H1 (cell line): ENCODE data around the gene OLA1. TPM values are rescaled to one million over a fixed set of nuclear protein-coding genes. Genes with fewer than 3 reads are reported as not detected.

ENCODE experiments used
- CTCF ChIA-PET: fragments of 300-600 bp; sonication (Branson Sonifier 250); formaldehyde crosslinking; loops from one replicate; lab custom pipeline; 2021; ENCODE audit not compliant: partially characterized antibody; lab: Charles Lee
- POLR2A ChIA-PET: fragments of 300-600 bp; sonication (Branson Sonifier 250); formaldehyde crosslinking; loops from one replicate; lab custom pipeline; 2021; ENCODE audit warnings: inconsistent platforms; ENCODE audit not compliant: partially characterized antibody; lab: Charles Lee
- DNase-seq, 2 experiments: peaks; one replicate each; pipeline versions ENCODE4 v3.0.0 to v3.0.0-alpha.2; 2010 to 2022; ENCODE audit warnings: low spot score in 2 of 2, low read depth in 1 of 2, mixed read lengths in 1 of 2
- FAIRE-seq: peaks from 2 replicates; lab custom pipeline; 2011; peaks lifted over from hg19 to GRCh38; lab: Jason Lieb, UNC
- H2AFZ ChIP-seq: 2 replicates; pipeline ENCODE4 v1.8.1; 2012; ENCODE audit warnings: low read length, inconsistent platforms
- H2AK5ac ChIP-seq: 2 replicates; pipeline ENCODE4 v1.6.1; 2013; ENCODE audit warnings: low read depth, low read length
- H2BK120ac ChIP-seq: replicated peaks from 2 replicates; pipeline ENCODE3; 2013; ENCODE audit warnings: low read depth, low read length, inconsistent platforms
- H2BK12ac ChIP-seq: 2 replicates; pipeline ENCODE4 v1.6.1; 2013; ENCODE audit warnings: low read depth, low read length
- H2BK15ac ChIP-seq: 2 replicates; pipeline ENCODE4 v1.6.1; 2013; ENCODE audit warnings: low read length
- H2BK20ac ChIP-seq: 2 replicates; pipeline ENCODE4 v1.6.1; 2013; ENCODE audit warnings: low read length
- H2BK5ac ChIP-seq: 2 replicates; pipeline ENCODE4 v1.6.1; 2013; ENCODE audit warnings: low read depth, low read length
- H3K14ac ChIP-seq: 2 replicates; pipeline ENCODE4 v1.6.1; 2013; ENCODE audit warnings: inconsistent platforms; ENCODE audit not compliant: insufficient read length
- H3K18ac ChIP-seq: 2 replicates; pipeline ENCODE4 v1.6.1; 2013; ENCODE audit warnings: low read length; ENCODE audit errors: extremely low read depth
- H3K23ac ChIP-seq: 2 replicates; pipeline ENCODE4 v1.6.1; 2013; ENCODE audit warnings: inconsistent platforms; ENCODE audit not compliant: insufficient read length
- H3K23me2 ChIP-seq: 2 replicates; pipeline ENCODE4 v1.6.1; 2013; ENCODE audit warnings: low read depth, low read length
- H3K27ac ChIP-seq: 2 replicates; pipeline ENCODE4 v1.6.1; 2011; ENCODE audit warnings: low read depth, low read length, inconsistent platforms
- H3K27me3 ChIP-seq, 4 experiments: replicated peaks in 1 of 4; 1 replicate in 1 of 4; 2 replicates in 3 of 4; pipeline versions ENCODE4 v1.6.1 to v1.8.1; 2011 to 2013; ENCODE audit warnings: low read length in 3 of 4, mild to moderate bottlenecking in 3 of 4, inconsistent platforms in 2 of 4, mixed read lengths in 2 of 4, moderate library complexity in 1 of 4; ENCODE audit not compliant: control insufficient read depth in 3 of 4, insufficient read depth in 3 of 4; ENCODE audit errors: extremely low read depth in 1 of 4
- H3K36me3 ChIP-seq, 4 experiments: 2 replicates each; pipeline versions ENCODE4 v1.6.1 to v1.8.1; 2011 to 2013; ENCODE audit warnings: mild to moderate bottlenecking in 4 of 4, low read length in 3 of 4, moderate library complexity in 2 of 4, control low read depth in 1 of 4, inconsistent platforms in 1 of 4; ENCODE audit not compliant: insufficient read depth in 4 of 4, control insufficient read depth in 2 of 4
- H3K4ac ChIP-seq: replicated peaks from 2 replicates; pipeline ENCODE3; 2013; ENCODE audit warnings: low read length, low read depth, mixed read lengths, inconsistent platforms; ENCODE audit not compliant: insufficient read length
- H3K4me1 ChIP-seq, 4 experiments: replicated peaks in 1 of 4; 1 replicate in 1 of 4; 2 replicates in 3 of 4; pipeline versions ENCODE4 v1.6.1 to v1.8.1; 2011 to 2013; ENCODE audit warnings: low read length in 3 of 4, inconsistent platforms in 2 of 4, mixed read lengths in 1 of 4; ENCODE audit not compliant: insufficient read depth in 4 of 4, control insufficient read depth in 3 of 4
- H3K4me2 ChIP-seq, 2 experiments: 2 replicates each; pipeline versions ENCODE4 v1.6.1 to v1.8.1; 2011 to 2013; ENCODE audit warnings: low read depth in 2 of 2, low read length in 2 of 2, control low read depth in 1 of 2, inconsistent platforms in 1 of 2, mild to moderate bottlenecking in 1 of 2; ENCODE audit not compliant: insufficient read depth in 1 of 2
- H3K4me3 ChIP-seq, 4 experiments: fragments of 200-600, 300-600 bp in 1 of 4; sonication (generic), shearing (Covaris generic), sonication (Bioruptor Twin) in 1 of 4; 2 replicates each; pipeline versions ENCODE4 v1.5.1 to v1.8.1; 2011 to 2016; ENCODE audit warnings: low read length in 4 of 4, low read depth in 3 of 4, control low read depth in 2 of 4, inconsistent platforms in 2 of 4, mild to moderate bottlenecking in 2 of 4, mixed read lengths in 1 of 4, moderate library complexity in 1 of 4; ENCODE audit not compliant: insufficient read depth in 2 of 4; ENCODE audit errors: extremely low read depth in 1 of 4
- H3K56ac ChIP-seq: replicated peaks from 2 replicates; pipeline ENCODE3; 2013; ENCODE audit warnings: low read depth, mild to moderate bottlenecking, mixed read lengths, low read length, inconsistent platforms; ENCODE audit not compliant: insufficient read length
- H3K79me1 ChIP-seq: 2 replicates; pipeline ENCODE4 v1.6.1; 2013; ENCODE audit warnings: low read depth, low read length, control low read depth
- H3K79me2 ChIP-seq, 2 experiments: 2 replicates each; pipeline versions ENCODE4 v1.6.1 to v1.8.1; 2012 to 2013; ENCODE audit warnings: low read length in 2 of 2, mild to moderate bottlenecking in 2 of 2, inconsistent platforms in 1 of 2; ENCODE audit not compliant: insufficient read depth in 2 of 2, control insufficient read depth in 1 of 2
- H3K9ac ChIP-seq, 4 experiments: replicated peaks in 1 of 4; 1 replicate in 1 of 4; 2 replicates in 3 of 4; pipeline versions ENCODE4 v1.6.1 to v1.8.1; 2011 to 2013; ENCODE audit warnings: low read depth in 3 of 4, low read length in 3 of 4, control low read depth in 2 of 4, mild to moderate bottlenecking in 2 of 4, moderate library complexity in 2 of 4, inconsistent platforms in 1 of 4; ENCODE audit errors: extremely low read depth in 1 of 4
- H3K9me3 ChIP-seq, 2 experiments: 2 replicates each; pipeline versions ENCODE4 v1.6.1 to v1.8.1; 2012 to 2013; ENCODE audit warnings: mild to moderate bottlenecking in 2 of 2, moderate library complexity in 2 of 2, control low read depth in 1 of 2, inconsistent platforms in 1 of 2, low read depth in 1 of 2, low read length in 1 of 2, mixed read lengths in 1 of 2; ENCODE audit not compliant: insufficient read depth in 2 of 2
- H4K20me1 ChIP-seq, 2 experiments: replicated peaks in 1 of 2; 2 replicates each; pipeline versions ENCODE3 to v1.8.1; 2011 to 2013; ENCODE audit warnings: inconsistent platforms in 2 of 2, low read length in 2 of 2, mild to moderate bottlenecking in 1 of 2; ENCODE audit not compliant: insufficient read depth in 2 of 2, control insufficient read depth in 1 of 2
- H4K5ac ChIP-seq: 2 replicates; pipeline ENCODE4 v1.6.1; 2013; ENCODE audit warnings: low read length, low read depth, mixed read lengths, inconsistent platforms; ENCODE audit not compliant: insufficient read length
- H4K8ac ChIP-seq: 2 replicates; pipeline ENCODE4 v1.8.0; 2013; ENCODE audit warnings: mild to moderate bottlenecking, moderate library complexity, low read length, inconsistent platforms; ENCODE audit not compliant: insufficient read depth; ENCODE audit errors: extremely low read depth
- H4K91ac ChIP-seq: replicated peaks from 2 replicates; pipeline ENCODE3; 2013; ENCODE audit warnings: low read length, mixed read lengths, inconsistent platforms; ENCODE audit not compliant: insufficient read length
- CBX8 ChIP-seq: fragments of 300-800, 300-1000 bp; sonication (generic); IDR thresholded peaks from 2 replicates; pipeline ENCODE4 v1.7.1; 2016; ENCODE audit warnings: low read depth, low read length, borderline replicate concordance
- CHD2 ChIP-seq: IDR thresholded peaks from 2 replicates; pipeline ENCODE4 v1.6.1; 2012; ENCODE audit warnings: low read length, improper control_type of control experiment
- EZH2 ChIP-seq: fragments of 200-600 bp; sonication (generic); IDR thresholded peaks from 2 replicates; pipeline ENCODE4 v1.7.1; 2012; ENCODE audit warnings: low read depth, mild to moderate bottlenecking, moderate library complexity, low read length, inconsistent platforms; ENCODE audit not compliant: severe bottlenecking
- FOSL1 ChIP-seq: IDR thresholded peaks from 2 replicates; pipeline ENCODE4 v1.6.1; 2011; ENCODE audit warnings: mild to moderate bottlenecking, low read depth, low read length, moderate library complexity; ENCODE audit not compliant: insufficient read depth
- HDAC2 ChIP-seq, 2 experiments: fragments of 300-600 bp in 1 of 2; sonication (generic) in 1 of 2; IDR thresholded peaks; 2 replicates each; pipeline ENCODE4 v1.6.1; 2011 to 2012; ENCODE audit warnings: low read depth in 2 of 2, low read length in 2 of 2, mild to moderate bottlenecking in 2 of 2, moderate library complexity in 2 of 2, borderline replicate concordance in 1 of 2, inconsistent platforms in 1 of 2
- KDM4A ChIP-seq: IDR thresholded peaks from one replicate; pipeline ENCODE4 v1.7.1; 2012; ENCODE audit warnings: low read depth, mild to moderate bottlenecking, moderate library complexity, low read length, inconsistent platforms; ENCODE audit not compliant: severe bottlenecking
- SIN3A ChIP-seq, 2 experiments: IDR thresholded peaks in 1 of 2; conservative IDR thresholded peaks in 1 of 2; 2 replicates each; pipeline ENCODE4 v1.6.1; 2011 to 2012; ENCODE audit warnings: low read length in 2 of 2, improper control_type of control experiment in 1 of 2, low read depth in 1 of 2, mild to moderate bottlenecking in 1 of 2
- SIRT6 ChIP-seq: IDR thresholded peaks from one replicate; pipeline ENCODE4 v1.7.1; 2012; ENCODE audit warnings: low read length, inconsistent platforms
- SRF ChIP-seq: IDR thresholded peaks from 2 replicates; pipeline ENCODE4 v1.6.1; 2011; ENCODE audit warnings: mild to moderate bottlenecking, low read depth, low read length, moderate library complexity
- SUZ12 ChIP-seq: fragments of 200-600 bp; sonication (generic); IDR thresholded peaks from 2 replicates; pipeline ENCODE4 v1.6.1; 2012; ENCODE audit warnings: mild to moderate bottlenecking, inconsistent platforms, low read length, moderate library complexity, mixed read lengths
- TAF7 ChIP-seq: optimal IDR thresholded peaks from 2 replicates; pipeline ENCODE3; 2011; ENCODE audit warnings: low read depth, mild to moderate bottlenecking, inconsistent platforms, low read length, moderate library complexity, borderline replicate concordance
- TEAD4 ChIP-seq: IDR thresholded peaks from 2 replicates; pipeline ENCODE4 v1.6.1; 2012; ENCODE audit warnings: low read depth, low read length, inconsistent platforms, mixed read lengths
- YY1 ChIP-seq: IDR thresholded peaks from 2 replicates; pipeline ENCODE4 v1.6.1; 2011; ENCODE audit warnings: low read depth, mild to moderate bottlenecking, low read length
- WGBS, 2 experiments: shearing (Covaris generic) in 1 of 2; methylation state at CpG; one replicate each; pipeline versions ENCODE4 v1.1.6 to v1.1.7; 2013 to 2015; ENCODE audit warnings: low lambda C conversion rate in 2 of 2, mixed read lengths in 2 of 2, inconsistent platforms in 1 of 2, low coverage in 1 of 2, missing lambda C conversion rate in 1 of 2; ENCODE audit not compliant: insufficient replicate concordance in 2 of 2, insufficient coverage in 1 of 2, insufficient read length in 1 of 2; ENCODE audit errors: extremely low coverage in 1 of 2, missing lambda C conversion rate in 1 of 2; 5-methylcytosine and 5-hydroxymethylcytosine counted together
- polyA plus RNA-seq, 7 experiments: library from polyadenylated mRNA; depleted of rRNA in 3 of 7; stranded (reverse) in 5 of 7; unstranded in 2 of 7; fragments of >200 nt in 5 of 7; fragments of 200-250 nt in 2 of 7; gene quantifications; 1 replicate in 5 of 7; 2 replicates in 1 of 7; 4 replicates in 1 of 7; pipeline versions ENCODE4 v1.2.1 to v1.2.3, GENCODE V29; 2011 to 2013; ENCODE audit warnings: missing spikeins in 2 of 7, mixed read lengths in 2 of 7
- total RNA-seq: library from RNA; stranded (reverse); fragmentation: NEBNext Ultra II Directional; extraction: Animal tissue kit (Norgen Biotek cat#: 25700); gene quantifications from 2 replicates; pipeline ENCODE4 v1.2.1, GENCODE V29; 2021
- TF ChIP-seq, protein P1 (sequence below): IDR thresholded peaks from 2 replicates; pipeline ENCODE4 v1.6.1; 2011; ENCODE audit warnings: low read depth, mild to moderate bottlenecking, low read length; ENCODE audit not compliant: insufficient read depth

OLA1 gene
- total and polyA plus RNA-seq, 2 of the 8 experiments (the other 6 are each of a cell fraction or from before 2014, with no cell fraction given): 39.3 to 158 TPM

DNA sequence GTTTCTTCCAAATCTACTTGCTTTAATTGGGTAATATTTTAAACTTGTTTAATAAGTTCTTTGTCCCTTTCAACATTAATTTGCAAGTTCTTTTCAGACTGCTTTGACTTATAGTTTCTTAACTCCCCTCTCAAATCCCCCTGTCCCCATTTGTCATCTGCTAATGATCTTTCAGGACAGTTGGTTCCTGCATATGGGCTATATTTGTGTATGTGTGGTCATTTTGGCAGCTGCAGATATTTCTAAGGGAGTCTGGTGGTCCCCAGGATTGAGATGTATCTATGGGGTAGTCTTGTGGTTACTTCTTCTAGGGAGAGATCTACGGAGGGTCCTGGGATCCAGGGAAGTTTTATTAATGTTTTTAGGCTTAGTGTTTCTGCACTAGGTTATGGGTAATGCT lies 162.6 kb downstream of the OLA1 start:
- CTCF ChIA-PET: no interaction called here
- no peak for FAIRE-seq
- H4K91ac ChIP-seq: no peak overlapping the region
- TF ChIP-seq CBX8: no peak
- no peak for TF ChIP-seq KDM4A
- TF ChIP-seq FOSL1: no peak
- no peak for TF ChIP-seq YY1
- no peak for TF ChIP-seq EZH2
- no peak for TF ChIP-seq SIN3A (conservative IDR thresholded peaks at IDR 0.05 in 1 of 2, IDR thresholded peaks at IDR 0.05 in 1 of 2; ENCODE audit: low read depth in 1 of 2, low read length in 2 of 2)
- TF ChIP-seq SIRT6: no peak
- TF ChIP-seq, protein P1, sequence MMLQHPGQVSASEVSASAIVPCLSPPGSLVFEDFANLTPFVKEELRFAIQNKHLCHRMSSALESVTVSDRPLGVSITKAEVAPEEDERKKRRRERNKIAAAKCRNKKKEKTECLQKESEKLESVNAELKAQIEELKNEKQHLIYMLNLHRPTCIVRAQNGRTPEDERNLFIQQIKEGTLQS: no peak
- no peak for TF ChIP-seq SRF
- TF ChIP-seq TEAD4: no peak
- TF ChIP-seq CHD2: no peak
- no peak for TF ChIP-seq HDAC2 (IDR thresholded peaks at IDR 0.05; ENCODE audit: borderline replicate concordance in 1 of 2, low read depth in 2 of 2, low read length in 2 of 2)
- TF ChIP-seq SUZ12: no peak
- no peak for TF ChIP-seq TAF7

More for the DNA sequence above, 162.6 kb downstream of the OLA1 start:
- no peaks in the 10 kb centered on the region for H3K27me3 ChIP-seq
- H2BK5ac ChIP-seq: no peak overlapping the region
- no peak overlapping the region for H3K27ac ChIP-seq
- H4K20me1 ChIP-seq: no peaks in the 10 kb centered on the region
- H3K36me3 ChIP-seq: no peaks in the 10 kb centered on the region
- H2BK15ac ChIP-seq: no peak overlapping the region
- no peaks in the 10 kb centered on the region for H3K79me2 ChIP-seq
- no peak overlapping the region for H3K4me2 ChIP-seq
- H3K23ac ChIP-seq: no peak overlapping the region
- POLR2A ChIA-PET: no interaction called here
- H2BK20ac ChIP-seq: no peak overlapping the region
- no peak overlapping the region for H4K8ac ChIP-seq
- H3K4ac ChIP-seq: no peak overlapping the region
- DNase-seq: no peak
- peaks cover 0 to 4% (median 3%) of the 10 kb centered on the region in 4 experiments; a peak in 5 of 7 replicates for H3K4me1 ChIP-seq
- no peak overlapping the region for H4K5ac ChIP-seq
- no peak overlapping the region for H3K4me3 ChIP-seq
- H2BK12ac ChIP-seq: no peak overlapping the region
- H3K23me2 ChIP-seq: no peaks in the 10 kb centered on the region
- no peak overlapping the region for H2BK120ac ChIP-seq
- no peak overlapping the region for H3K14ac ChIP-seq
- H2AK5ac ChIP-seq: no peak overlapping the region
- no peak overlapping the region for H2AFZ ChIP-seq
- no peak overlapping the region for H3K56ac ChIP-seq
- no peak overlapping the region for H3K9ac ChIP-seq
- H3K9me3 ChIP-seq: no peaks in the 10 kb centered on the region
- H3K79me1 ChIP-seq: no peaks in the 10 kb centered on the region
- WGBS, 2 experiments: 96% methylated on average over 1 of the region's 1 CpG; no CpG with 5 or more reads in 1 of the 2 experiments
- H3K18ac ChIP-seq: no peak overlapping the region
